ENCODE results near the gene BRD1. TPM values are rescaled to one million over a fixed set of nuclear protein-coding genes. Genes with fewer than 3 reads are reported as not detected.

The BRD1 gene
- total RNA-seq, 1 donor, result 29.8 TPM

- no peak for DNase-seq (ENCODE audit: low read depth)
- TF ChIP-seq CTCF (IDR thresholded peaks at IDR 0.05; ENCODE audit: insufficient read depth, low read depth, low read length), result no peak
- no peak overlapping the region for H3K4me3 ChIP-seq (ENCODE audit: low read depth, low read length)
Measured at GRCh38 chr22:49775867-49776511, 51.7 kb downstream of the BRD1 start.

GRCh38 chr22:49775191-49775866 lies 52.3 kb downstream of the BRD1 start:
- H3K4me3 ChIP-seq (ENCODE audit: low read depth, low read length), result no peak overlapping the region
- DNase-seq (ENCODE audit: low read depth), result no peak
- TF ChIP-seq CTCF (IDR thresholded peaks at IDR 0.05; ENCODE audit: insufficient read depth, low read depth, low read length), result no peak

- no peak overlapping the region for H3K4me3 ChIP-seq (ENCODE audit: low read depth, low read length)
- DNase-seq (ENCODE audit: low read depth), result no peak
- TF ChIP-seq CTCF (IDR thresholded peaks at IDR 0.05; ENCODE audit: insufficient read depth, low read depth, low read length), result no peak
Measured at GRCh38 chr22:49774499-49775151, 53.0 kb downstream of the BRD1 start.

GRCh38 chr22:49774046-49774445 lies 53.6 kb downstream of the BRD1 start:
- TF ChIP-seq CTCF (IDR thresholded peaks at IDR 0.05; ENCODE audit: insufficient read depth, low read depth, low read length), result no peak
- no peak for DNase-seq (ENCODE audit: low read depth)
- H3K4me3 ChIP-seq (ENCODE audit: low read depth, low read length), result no peak overlapping the region

- no peak for TF ChIP-seq CTCF (IDR thresholded peaks at IDR 0.05; ENCODE audit: insufficient read depth, low read depth, low read length)
- no peak overlapping the region for H3K4me3 ChIP-seq (ENCODE audit: low read depth, low read length)
- DNase-seq (ENCODE audit: low read depth), result no peak
Measured at GRCh38 chr22:49773531-49773930, 54.1 kb downstream of the BRD1 start.

GRCh38 chr22:49772692-49773091 lies 55.0 kb downstream of the BRD1 start:
- no peak for DNase-seq (ENCODE audit: low read depth)
- no peak for TF ChIP-seq CTCF (IDR thresholded peaks at IDR 0.05; ENCODE audit: insufficient read depth, low read depth, low read length)
- H3K4me3 ChIP-seq (ENCODE audit: low read depth, low read length), result no peak overlapping the region
